Smooth muscle cell (in vitro differentiated cells): ENCODE results near the gene TMED7. TPM values are rescaled to one million over a fixed set of nuclear protein-coding genes. Genes with fewer than 3 reads are reported as not detected.

ENCODE experiments used
- DNase-seq: peaks from one replicate; lab custom pipeline; 2025; ENCODE audit not compliant: unreplicated experiment; lab: John Stamatoyannopoulos, UW
- H2AFZ ChIP-seq: fragments of 200-600 bp; sonication (generic); 2 replicates; pipeline ENCODE4 v1.6.0; 2016; ENCODE audit warnings: antibody characterized with exemption, low read depth, mild to moderate bottlenecking
- H3F3A ChIP-seq: fragments of 200-600 bp; sonication (generic); 2 replicates; pipeline ENCODE4 v1.6.0; 2017; ENCODE audit warnings: antibody characterized with exemption, low read depth
- H3K27ac ChIP-seq: fragments of 200-600 bp; sonication (generic); 2 replicates; pipeline ENCODE4 v1.5.1; 2016; ENCODE audit warnings: low read depth, mild to moderate bottlenecking
- H3K27me3 ChIP-seq: fragments of 200-600 bp; sonication (generic); 2 replicates; pipeline ENCODE4 v1.6.1; 2016; ENCODE audit warnings: low read depth, mild to moderate bottlenecking
- H3K36me3 ChIP-seq: fragments of 200-600 bp; sonication (generic); 2 replicates; pipeline ENCODE4 v1.5.1; 2016; ENCODE audit warnings: low read depth
- H3K4me1 ChIP-seq: fragments of 200-600 bp; sonication (generic); 2 replicates; pipeline ENCODE4 v1.5.1; 2016; ENCODE audit warnings: low read depth
- H3K4me2 ChIP-seq: fragments of 200-600 bp; sonication (generic); 2 replicates; pipeline ENCODE4 v1.6.0; 2016; ENCODE audit warnings: mild to moderate bottlenecking
- H3K4me3 ChIP-seq: fragments of 200-600 bp; sonication (generic); 2 replicates; pipeline ENCODE4 v1.5.1; 2016; ENCODE audit warnings: mild to moderate bottlenecking
- H3K79me2 ChIP-seq: fragments of 200-600 bp; sonication (generic); 2 replicates; pipeline ENCODE4 v1.6.0; 2016; ENCODE audit warnings: low read depth, mild to moderate bottlenecking
- H3K9ac ChIP-seq: fragments of 200-600 bp; sonication (generic); 2 replicates; pipeline ENCODE4 v1.6.0; 2016; ENCODE audit warnings: low read depth
- H3K9me3 ChIP-seq: fragments of 200-600 bp; sonication (generic); replicated peaks from 2 replicates; pipeline ENCODE4 v1.5.1; 2016; ENCODE audit warnings: low read depth
- H4K20me1 ChIP-seq: fragments of 200-600 bp; sonication (generic); 2 replicates; pipeline ENCODE4 v1.6.0; 2016; ENCODE audit warnings: low read depth
- WGBS: methylation state at CpG from one replicate; pipeline ENCODE4 v1.1.7; 2016; ENCODE audit warnings: low lambda C conversion rate; 5-methylcytosine and 5-hydroxymethylcytosine counted together
- polyA plus RNA-seq: library from polyadenylated mRNA; unstranded; fragments of >200 nt; fragmentation: Nextera tagmentation; extraction: Ambion mirVana; gene quantifications from 2 replicates; pipeline ENCODE4 v1.2.1, GENCODE V29; 2016
- total RNA-seq: library from RNA; depleted of rRNA; stranded (reverse); fragments of >200 nt; gene quantifications from 2 replicates; pipeline ENCODE4 v1.2.3, GENCODE V29; 2014
- TF ChIP-seq, protein P1 (sequence below): fragments of 200-600 bp; sonication (generic); IDR thresholded peaks from 2 replicates; pipeline ENCODE4 v1.5.1; 2017; ENCODE audit warnings: borderline replicate concordance, mild to moderate bottlenecking, antibody characterized with exemption; ENCODE audit not compliant: insufficient read depth, poor library complexity, severe bottlenecking

The TMED7 gene
- total and polyA plus RNA-seq, 2 experiments from 2014 or later, result 91.5 to 236 TPM

DNA sequence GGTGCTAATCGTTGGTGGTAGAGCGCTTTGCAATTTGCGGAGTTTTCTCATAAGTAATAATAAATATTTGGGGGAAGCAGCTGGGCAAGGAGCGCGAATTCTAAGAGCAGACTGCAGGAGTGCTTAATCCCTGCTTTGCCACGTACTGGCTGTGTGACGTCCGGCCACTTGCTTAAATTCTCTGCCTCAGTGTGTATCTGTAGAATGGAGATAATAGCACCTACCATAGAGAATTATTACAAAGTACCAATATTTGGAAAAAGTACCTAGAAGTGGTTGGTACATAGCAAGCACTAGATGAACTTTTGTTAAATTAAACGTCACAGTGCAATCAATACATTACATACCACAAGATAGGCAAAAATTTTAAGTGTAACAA lies 598 bp upstream of the TMED7 start:
- Histone ChIP-seq H3K4me2 (peak overlapping the region; percentile 81), H3K79me2 (peaks cover 44% of the 10 kb centered on the region), H4K20me1 (peaks cover 34% of the 10 kb centered on the region), H3K36me3 (no peaks in the 10 kb centered on the region), H3F3A (peaks cover 6% of the 10 kb centered on the region), H3K4me1 (peaks cover 39% of the 10 kb centered on the region), H3K4me3 (peak overlapping the region; percentile 97), H3K9ac (peak overlapping the region; percentile 46), H2AFZ (peak overlapping the region; percentile 53), H3K27ac (peak overlapping the region; percentile 91), H3K27me3 (no peaks in the 10 kb centered on the region), H3K9me3 (no peaks in the 10 kb centered on the region)
- no peak for DNase-seq
- WGBS, result 3% methylated on average over 9 of the region's 9 CpGs
- TF ChIP-seq, protein P1, sequence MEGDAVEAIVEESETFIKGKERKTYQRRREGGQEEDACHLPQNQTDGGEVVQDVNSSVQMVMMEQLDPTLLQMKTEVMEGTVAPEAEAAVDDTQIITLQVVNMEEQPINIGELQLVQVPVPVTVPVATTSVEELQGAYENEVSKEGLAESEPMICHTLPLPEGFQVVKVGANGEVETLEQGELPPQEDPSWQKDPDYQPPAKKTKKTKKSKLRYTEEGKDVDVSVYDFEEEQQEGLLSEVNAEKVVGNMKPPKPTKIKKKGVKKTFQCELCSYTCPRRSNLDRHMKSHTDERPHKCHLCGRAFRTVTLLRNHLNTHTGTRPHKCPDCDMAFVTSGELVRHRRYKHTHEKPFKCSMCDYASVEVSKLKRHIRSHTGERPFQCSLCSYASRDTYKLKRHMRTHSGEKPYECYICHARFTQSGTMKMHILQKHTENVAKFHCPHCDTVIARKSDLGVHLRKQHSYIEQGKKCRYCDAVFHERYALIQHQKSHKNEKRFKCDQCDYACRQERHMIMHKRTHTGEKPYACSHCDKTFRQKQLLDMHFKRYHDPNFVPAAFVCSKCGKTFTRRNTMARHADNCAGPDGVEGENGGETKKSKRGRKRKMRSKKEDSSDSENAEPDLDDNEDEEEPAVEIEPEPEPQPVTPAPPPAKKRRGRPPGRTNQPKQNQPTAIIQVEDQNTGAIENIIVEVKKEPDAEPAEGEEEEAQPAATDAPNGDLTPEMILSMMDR, result no peak

DNA sequence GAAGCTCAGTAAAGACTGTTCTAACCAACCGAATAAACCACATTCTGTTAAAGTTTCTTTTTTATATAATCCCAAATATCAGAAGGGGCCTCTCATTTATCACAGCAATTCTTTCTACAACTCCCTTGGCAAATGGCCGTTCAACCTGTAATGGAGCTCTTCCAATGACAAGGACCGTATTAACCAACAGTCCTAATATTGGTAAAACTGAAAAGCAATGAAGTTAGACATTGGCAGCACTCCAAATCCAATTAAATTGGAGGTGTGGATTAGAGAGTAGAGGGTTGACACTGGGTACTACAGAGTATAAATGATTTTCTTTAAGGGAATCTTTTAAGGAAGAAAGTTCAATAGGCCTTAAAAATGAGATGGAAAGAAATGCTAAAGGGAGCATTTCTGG lies 842 bp downstream of the TMED7 start:
- peaks cover 6% of the 10 kb centered on the region for H3K36me3 ChIP-seq
- peak overlapping the region; percentile 95 for H3K4me2 ChIP-seq
- peak overlapping the region; percentile 90 for H2AFZ ChIP-seq
- H3F3A ChIP-seq, result peaks cover 6% of the 10 kb centered on the region
- DNase-seq, result no peak
- peak overlapping the region; percentile 83 for H3K27ac ChIP-seq
- peak overlapping the region; percentile 97 for H3K4me3 ChIP-seq
- WGBS, result 42% methylated on average over 3 of the region's 3 CpGs
- no peaks in the 10 kb centered on the region for H3K9me3 ChIP-seq
- peaks cover 57% of the 10 kb centered on the region for H3K79me2 ChIP-seq
- TF ChIP-seq, protein P1, result no peak
- H4K20me1 ChIP-seq, result peaks cover 46% of the 10 kb centered on the region
- H3K4me1 ChIP-seq, result peaks cover 39% of the 10 kb centered on the region
- H3K9ac ChIP-seq, result peak overlapping the region; percentile 98
- H3K27me3 ChIP-seq, result no peaks in the 10 kb centered on the region

DNA sequence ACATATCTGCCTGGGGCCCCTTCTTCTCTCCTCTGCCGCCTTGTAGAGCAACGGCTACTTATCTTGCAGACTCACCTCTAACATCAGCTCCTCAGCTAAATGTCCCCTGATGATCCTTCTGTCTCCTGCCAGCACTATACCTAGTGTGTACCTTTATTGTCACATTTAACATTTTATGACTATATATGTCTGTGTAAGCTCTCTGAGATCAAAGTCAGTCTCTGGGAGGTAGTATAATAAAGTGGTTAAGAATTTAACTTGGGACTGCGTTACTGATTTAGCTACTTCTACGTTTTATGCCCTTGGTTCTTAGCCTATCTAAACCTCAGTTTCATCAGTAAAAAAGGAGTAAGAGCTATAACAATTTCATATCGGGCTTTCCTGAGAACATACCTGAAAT lies 2.2 kb downstream of the TMED7 start:
- Histone ChIP-seq H3K9ac (peak overlapping the region; percentile 98), H3K79me2 (peaks cover 70% of the 10 kb centered on the region), H3K9me3 (no peaks in the 10 kb centered on the region), H3K4me1 (peaks cover 39% of the 10 kb centered on the region), H3F3A (no peaks in the 10 kb centered on the region), H3K27ac (no peak overlapping the region), H3K4me3 (peak overlapping the region; percentile 97), H4K20me1 (peaks cover 51% of the 10 kb centered on the region), H2AFZ (no peak overlapping the region), H3K36me3 (peaks cover 16% of the 10 kb centered on the region), H3K27me3 (no peaks in the 10 kb centered on the region), H3K4me2 (peak overlapping the region; percentile 95)
- no peak for DNase-seq
- WGBS, result 56% methylated on average over 5 of the region's 5 CpGs
- TF ChIP-seq, protein P1, result no peak

DNA sequence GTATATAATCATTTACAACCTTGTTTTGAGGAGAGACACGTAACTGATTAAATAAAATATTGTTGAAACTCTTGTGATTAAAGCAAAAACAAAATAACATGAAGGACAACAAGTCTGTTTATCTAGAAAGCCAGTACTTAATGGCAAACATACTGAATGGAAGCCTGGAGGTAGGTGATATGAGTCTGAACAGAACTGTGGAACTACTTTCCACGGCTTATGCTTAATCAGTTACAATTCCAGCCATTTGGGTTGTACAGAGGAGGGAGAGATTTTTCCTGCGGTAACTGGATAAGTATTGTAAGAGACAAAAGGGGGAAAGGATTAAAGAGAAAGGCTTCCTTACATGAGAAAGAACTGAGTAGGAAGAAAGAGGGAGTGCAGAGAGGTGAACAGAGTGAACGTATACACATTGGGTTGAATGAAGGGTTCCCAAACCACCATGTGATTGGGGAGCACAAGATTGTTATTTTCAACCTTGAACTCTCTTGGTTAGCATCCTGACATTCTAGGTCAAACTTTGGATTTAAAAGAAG lies 4.4 kb downstream of the TMED7 start:
- peak overlapping the region; percentile 95 for H3K4me2 ChIP-seq
- peaks cover 89% of the 10 kb centered on the region for H3K79me2 ChIP-seq
- H3K4me3 ChIP-seq, result no peak overlapping the region
- H3F3A ChIP-seq, result no peaks in the 10 kb centered on the region
- peak overlapping the region; percentile 12 for H3K27ac ChIP-seq
- peaks cover 31% of the 10 kb centered on the region for H3K4me1 ChIP-seq
- DNase-seq, result no peak
- TF ChIP-seq, protein P1, result no peak
- H3K9ac ChIP-seq, result no peak overlapping the region
- peaks cover 64% of the 10 kb centered on the region for H4K20me1 ChIP-seq
- 84% methylated on average over 4 of the region's 4 CpGs for WGBS
- no peaks in the 10 kb centered on the region for H3K9me3 ChIP-seq
- no peak overlapping the region for H2AFZ ChIP-seq
- H3K27me3 ChIP-seq, result no peaks in the 10 kb centered on the region
- peaks cover 31% of the 10 kb centered on the region for H3K36me3 ChIP-seq
